ENCODE data around the gene TCEAL4. TPM values are rescaled to one million over a fixed set of nuclear protein-coding genes. Genes with fewer than 3 reads are reported as not detected.

The TCEAL4 gene
- 37.1 TPM for total RNA-seq

GRCh38 chrX:103585411-103586313 lies at the start of gene TCEAL4:
TCEAL4 (plus strand) TSS chrX:103585515; CDS start chrX:103586676, 1,161 bp downstream.
- DNase-seq: no peak

- no peak for DNase-seq
Observed at GRCh38 chrX:103536071-103536470, 49.2 kb upstream of the TCEAL4 start.

- no peak for DNase-seq
Observed at GRCh38 chrX:103536732-103537131, 48.6 kb upstream of the TCEAL4 start.

- DNase-seq: no peak
Observed at GRCh38 chrX:103537871-103538387, 47.4 kb upstream of the TCEAL4 start.

GRCh38 chrX:103538728-103539127 lies 46.6 kb upstream of the TCEAL4 start:
- no peak for DNase-seq

- DNase-seq: no peak
Observed at GRCh38 chrX:103539695-103540094, 45.6 kb upstream of the TCEAL4 start.

GRCh38 chrX:103540145-103540544 lies 45.2 kb upstream of the TCEAL4 start:
- DNase-seq: no peak

GRCh38 chrX:103549916-103550315 lies 35.4 kb upstream of the TCEAL4 start:
- DNase-seq: no peak

GRCh38 chrX:103550415-103551051 lies 34.8 kb upstream of the TCEAL4 start:
- DNase-seq: no peak

GRCh38 chrX:103552236-103552635 lies 33.1 kb upstream of the TCEAL4 start:
- no peak for DNase-seq

GRCh38 chrX:103554687-103555424 lies 30.5 kb upstream of the TCEAL4 start:
- peak; percentile 3 for DNase-seq

GRCh38 chrX:103556963-103557612 lies 28.2 kb upstream of the TCEAL4 start:
- DNase-seq: no peak

- DNase-seq: no peak
Observed at GRCh38 chrX:103560256-103560655, 25.1 kb upstream of the TCEAL4 start.

- DNase-seq: no peak
Observed at GRCh38 chrX:103562801-103563200, 22.5 kb upstream of the TCEAL4 start.

- DNase-seq: no peak
Observed at GRCh38 chrX:103565197-103565596, 20.1 kb upstream of the TCEAL4 start.

- DNase-seq: no peak
Observed at GRCh38 chrX:103565752-103566151, 19.6 kb upstream of the TCEAL4 start.

GRCh38 chrX:103571121-103571520 lies 14.2 kb upstream of the TCEAL4 start:
- no peak for DNase-seq

GRCh38 chrX:103571726-103572125 lies 13.6 kb upstream of the TCEAL4 start:
- DNase-seq: no peak

- no peak for DNase-seq
Observed at GRCh38 chrX:103573202-103573601, 12.1 kb upstream of the TCEAL4 start.

GRCh38 chrX:103584596-103584995 lies 719 bp upstream of the TCEAL4 start:
- peak; percentile 3 for DNase-seq

GRCh38 chrX:103586314-103586646 lies 965 bp downstream of the TCEAL4 start:
- no peak for DNase-seq

GRCh38 chrX:103586659-103587058 lies 1.3 kb downstream of the TCEAL4 start:
- no peak for DNase-seq
